IMR-90 (cell line): ENCODE results near the gene DOCK9. TPM values are rescaled to one million over a fixed set of nuclear protein-coding genes. Genes with fewer than 3 reads are reported as not detected.

Experiments
- ATAC-seq: fragments of 200-7000 bp; cut with Tn5 transposase; 2 replicates; pipeline ENCODE4 v1.9.1; 2020; ENCODE audit warnings: low read depth, mild to moderate bottlenecking, moderate library complexity
- BruUV-seq: library from RNA; stranded (reverse); fragments of 400-500 nt; replicated peaks from 2 replicates; lab custom pipeline; 2021; lab: Mats Ljungman, UMichigan
- CTCF ChIA-PET: fragments of 300-600 bp; formaldehyde crosslinking; extraction: SDS; loops from one replicate; lab custom pipeline; 2021; ENCODE audit warnings: antibody characterized with exemption; lab: Yijun Ruan, JAX
- POLR2A ChIA-PET: fragments of 300-600 bp; sonication (Branson Sonifier 250); formaldehyde crosslinking; loops from one replicate; lab custom pipeline; 2022; ENCODE audit warnings: antibody characterized with exemption; ENCODE audit not compliant: unreplicated experiment; lab: Charles Lee
- DNase-seq: peaks from one replicate; pipeline ENCODE4 v3.0.0; 2013
- H2AFZ ChIP-seq: replicated peaks from 2 replicates; pipeline ENCODE3; 2013; ENCODE audit warnings: low read length, mild to moderate bottlenecking; ENCODE audit not compliant: poor library complexity
- H2AK5ac ChIP-seq: 2 replicates; pipeline ENCODE4 v1.6.1; 2013; ENCODE audit warnings: low read depth, low read length, inconsistent platforms
- H2AK9ac ChIP-seq: replicated peaks from 2 replicates; pipeline ENCODE3; 2013; ENCODE audit warnings: mild to moderate bottlenecking, low read depth, low read length, moderate library complexity; ENCODE audit not compliant: poor library complexity
- H2BK120ac ChIP-seq: 2 replicates; pipeline ENCODE4 v1.6.1; 2013; ENCODE audit warnings: low read depth, low read length, inconsistent platforms
- H2BK15ac ChIP-seq: 3 replicates; pipeline ENCODE4 v1.6.1; 2013; ENCODE audit warnings: low read depth, low read length, inconsistent platforms
- H2BK20ac ChIP-seq: 2 replicates; pipeline ENCODE4 v1.6.1; 2013; ENCODE audit warnings: low read depth, mild to moderate bottlenecking, inconsistent platforms, low read length, moderate library complexity
- H2BK5ac ChIP-seq: 2 replicates; pipeline ENCODE4 v1.6.1; 2013; ENCODE audit warnings: mild to moderate bottlenecking, low read depth, low read length, inconsistent platforms; ENCODE audit not compliant: poor library complexity, severe bottlenecking
- H3K14ac ChIP-seq: replicated peaks from 2 replicates; pipeline ENCODE4 v1.6.1; 2013; ENCODE audit warnings: low read depth, low read length, inconsistent platforms
- H3K18ac ChIP-seq: 2 replicates; pipeline ENCODE4 v1.6.1; 2013; ENCODE audit warnings: low read depth, low read length, control low read depth
- H3K23ac ChIP-seq: 2 replicates; pipeline ENCODE4 v1.6.1; 2013; ENCODE audit warnings: low read depth, low read length, inconsistent platforms
- H3K27ac ChIP-seq: 2 replicates; pipeline ENCODE4 v1.5.1; 2013; ENCODE audit warnings: mild to moderate bottlenecking, control low read depth, low read length; ENCODE audit not compliant: insufficient read depth
- H3K27me3 ChIP-seq: 2 replicates; pipeline ENCODE4 v1.6.1; 2013; ENCODE audit warnings: low read length; ENCODE audit not compliant: control insufficient read depth, insufficient read depth
- H3K36me3 ChIP-seq: 2 replicates; pipeline ENCODE4 v1.6.1; 2013; ENCODE audit warnings: low read length, mixed read lengths; ENCODE audit not compliant: control insufficient read depth, insufficient read depth
- H3K4ac ChIP-seq: 2 replicates; pipeline ENCODE4 v1.6.1; 2013; ENCODE audit warnings: low read depth, low read length, inconsistent platforms
- H3K4me1 ChIP-seq: 2 replicates; pipeline ENCODE4 v1.6.1; 2013; ENCODE audit warnings: low read length, mixed read lengths; ENCODE audit not compliant: control insufficient read depth, insufficient read depth
- H3K4me2 ChIP-seq: 2 replicates; pipeline ENCODE4 v1.6.1; 2013; ENCODE audit warnings: low read depth, mild to moderate bottlenecking, control low read depth, low read length, moderate library complexity
- H3K4me3 ChIP-seq: 2 replicates; pipeline ENCODE4 v1.5.1; 2013; ENCODE audit warnings: low read depth, mild to moderate bottlenecking, control low read depth, low read length, moderate library complexity; ENCODE audit not compliant: insufficient read depth
- H3K56ac ChIP-seq: 2 replicates; pipeline ENCODE4 v1.6.1; 2013; ENCODE audit warnings: low read length, inconsistent platforms; ENCODE audit not compliant: insufficient read depth; ENCODE audit errors: extremely low read depth
- H3K79me1 ChIP-seq, 2 experiments: 2 replicates each; pipeline ENCODE4 v1.6.1; 2013; ENCODE audit warnings: low read length in 2 of 2, inconsistent platforms in 1 of 2, low read depth in 1 of 2
- H3K9ac ChIP-seq: 2 replicates; pipeline ENCODE4 v1.6.1; 2013; ENCODE audit warnings: low read depth, low read length, control low read depth
- H3K9me1 ChIP-seq: 2 replicates; pipeline ENCODE4 v1.6.1; 2013; ENCODE audit warnings: low read length, inconsistent platforms; ENCODE audit not compliant: insufficient read depth
- H3K9me3 ChIP-seq: 2 replicates; pipeline ENCODE4 v1.6.1; 2013; ENCODE audit warnings: low read length; ENCODE audit not compliant: control insufficient read depth, insufficient read depth
- H4K20me1 ChIP-seq: 2 replicates; pipeline ENCODE4 v1.6.1; 2013; ENCODE audit warnings: low read length, inconsistent platforms; ENCODE audit not compliant: insufficient read depth
- H4K5ac ChIP-seq: 2 replicates; pipeline ENCODE4 v1.6.1; 2013; ENCODE audit warnings: mild to moderate bottlenecking, low read depth, low read length, control low read depth
- H4K8ac ChIP-seq, 2 experiments: 2 replicates each; pipeline ENCODE4 v1.6.1; 2013; ENCODE audit warnings: low read depth in 2 of 2, low read length in 2 of 2, control low read depth in 1 of 2, inconsistent platforms in 1 of 2
- H4K91ac ChIP-seq: 2 replicates; pipeline ENCODE4 v1.6.1; 2013; ENCODE audit warnings: low read depth, low read length, inconsistent platforms; ENCODE audit not compliant: insufficient read depth
- BHLHE40 ChIP-seq: fragments of 150-350 bp; IDR thresholded peaks from 2 replicates; pipeline ENCODE4 v1.6.1; 2016; ENCODE audit warnings: mild to moderate bottlenecking, low read depth, low read length
- CHD1 ChIP-seq: IDR thresholded peaks from 2 replicates; pipeline ENCODE4 v1.6.1; 2012; ENCODE audit warnings: low read depth, low read length, improper control_type of control experiment
- MAFK ChIP-seq: IDR thresholded peaks from 2 replicates; pipeline ENCODE4 v1.6.1; 2012; ENCODE audit warnings: low read depth, low read length, improper control_type of control experiment
- MAZ ChIP-seq: IDR thresholded peaks from 2 replicates; pipeline ENCODE4 v1.6.1; 2012; ENCODE audit warnings: low read depth, mild to moderate bottlenecking, low read length, improper control_type of control experiment, moderate library complexity, borderline replicate concordance
- MXI1 ChIP-seq: IDR thresholded peaks from 2 replicates; pipeline ENCODE4 v1.6.1; 2012; ENCODE audit warnings: low read depth, mild to moderate bottlenecking, low read length, moderate library complexity, borderline replicate concordance
- NFE2L2 ChIP-seq: fragments of 150-350 bp; IDR thresholded peaks from 2 replicates; pipeline ENCODE4 v1.6.1; 2016; ENCODE audit warnings: low read depth, mild to moderate bottlenecking, low read length
- POLR2A ChIP-seq: IDR thresholded peaks from 2 replicates; pipeline ENCODE4 v1.6.1; 2012; ENCODE audit warnings: mild to moderate bottlenecking, low read depth, low read length
- RAD21 ChIP-seq: IDR thresholded peaks from 2 replicates; pipeline ENCODE4 v1.6.1; 2012; ENCODE audit warnings: low read length, improper control_type of control experiment
- RFX5 ChIP-seq: IDR thresholded peaks from 2 replicates; pipeline ENCODE4 v1.8.0; 2012; ENCODE audit warnings: low read depth, mild to moderate bottlenecking, low read length, moderate library complexity
- SMC3 ChIP-seq: fragments of 150-350 bp; IDR thresholded peaks from 2 replicates; pipeline ENCODE4 v1.6.1; 2016; ENCODE audit warnings: low read depth, mild to moderate bottlenecking, antibody characterized with exemption, low read length, moderate library complexity
- WGBS, 2 experiments: methylation state at CpG; one replicate each; pipeline versions ENCODE4 v1.1.5 to v1.1.7; 2013; ENCODE audit warnings: missing lambda C conversion rate in 2 of 2; ENCODE audit not compliant: insufficient read length in 1 of 2; ENCODE audit errors: extremely low coverage in 2 of 2; 5-methylcytosine and 5-hydroxymethylcytosine counted together
- dilution Hi-C: fragments of 300-500 bp; cut with HindIII; formaldehyde crosslinking; loops from one replicate; pipeline ENCODE4 v1.14.3; 2018; ENCODE audit warnings: low sequenced_read_pairs; ENCODE audit not compliant: unreplicated experiment
- in situ Hi-C: fragments of 300-500 bp; cut with MboI; formaldehyde crosslinking; loops from 3 replicates; pipeline ENCODE4 v1.14.3; 2019; ENCODE audit warnings: low sequenced_read_pairs, inconsistent platforms, mixed read lengths
- intact Hi-C: fragments of 100-400 bp; cut with micrococcal nuclease; formaldehyde crosslinking; loops from 2 replicates; pipeline ENCODE4 v1.10.0; 2022
- polyA plus RNA-seq, 3 experiments: library from polyadenylated mRNA; depleted of rRNA; stranded (reverse); fragments of >200 nt; gene quantifications; 2 replicates each; pipeline ENCODE4 v1.2.3, GENCODE V29; 2012; ENCODE audit warnings: low replicate concordance in 1 of 3
- total RNA-seq: library from RNA; depleted of rRNA; stranded (reverse); fragments of >200 nt; gene quantifications from 2 replicates; pipeline ENCODE4 v1.2.3, GENCODE V29; 2012
- TF ChIP-seq, protein P1 (sequence below): fragments of 150-350 bp; IDR thresholded peaks from 2 replicates; pipeline ENCODE4 v1.6.1; 2016; ENCODE audit warnings: low read depth, mild to moderate bottlenecking, low read length, moderate library complexity, borderline replicate concordance

The DOCK9 gene
- total and polyA plus RNA-seq, 2 of the 4 experiments (the other 2 are of a cell fraction) = 4.8 to 7.2 TPM

DNA sequence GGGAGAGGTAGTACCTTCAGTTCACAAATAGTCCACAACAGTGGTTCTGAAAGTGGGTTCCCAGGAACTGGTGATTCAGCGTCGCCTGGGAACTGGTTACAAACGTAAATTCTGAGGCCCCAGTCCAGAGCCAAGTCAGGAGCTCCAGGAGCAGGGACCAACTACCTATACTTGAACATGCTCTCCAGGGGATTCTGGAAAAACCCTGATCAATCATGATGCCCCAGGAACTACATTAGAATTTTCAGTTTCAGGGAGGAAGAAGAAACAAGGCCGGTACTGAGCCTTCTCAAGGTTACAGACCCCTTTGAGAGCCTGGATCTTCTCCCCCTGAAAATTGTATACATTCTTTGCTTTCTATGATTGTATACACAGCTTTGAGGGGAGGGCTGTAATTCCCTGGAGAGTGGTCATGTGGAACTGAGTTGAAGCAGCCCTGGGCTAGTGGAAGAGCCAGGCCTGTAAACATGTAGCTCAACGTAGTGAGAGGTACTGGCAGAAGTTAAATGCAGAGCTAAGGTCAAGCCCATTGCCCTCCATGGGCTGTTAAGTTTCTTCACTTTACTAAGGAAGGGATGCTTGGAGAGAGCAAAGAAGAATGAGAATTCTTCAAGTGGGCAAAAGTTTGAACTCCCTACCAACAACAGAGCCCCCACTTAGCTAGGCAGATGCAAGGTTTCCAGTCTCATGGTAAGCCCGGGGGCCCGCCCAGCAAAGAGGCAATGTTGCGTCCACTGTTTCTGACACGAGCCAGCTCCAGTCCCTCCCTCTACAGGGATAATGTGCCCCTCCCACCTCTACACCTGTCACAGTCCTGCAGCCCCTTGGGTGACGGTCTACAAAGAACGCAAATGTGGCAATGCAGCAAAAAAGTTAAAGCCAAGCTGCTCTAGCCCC, 17.0 kb downstream of the DOCK9 start:
- H3K23ac ChIP-seq = peak overlapping the region; percentile 33; the same call in 1 of the 2 replicates
- no peak overlapping the region for H2AK9ac ChIP-seq
- no peaks in the 10 kb centered on the region for H4K20me1 ChIP-seq
- no TSS peak for BruUV-seq
- no peak overlapping the region for H2AK5ac ChIP-seq
- H3K79me1 ChIP-seq = peaks cover 0 to 19% of the 10 kb centered on the region in 2 experiments; a peak in 1 of 4 replicates
- H2BK15ac ChIP-seq = no peak overlapping the region
- no peak overlapping the region for H3K4me2 ChIP-seq
- no peak overlapping the region for H3K9ac ChIP-seq
- H4K8ac ChIP-seq = no peak overlapping the region
- no peak overlapping the region for H3K27ac ChIP-seq
- H3K36me3 ChIP-seq = no peaks in the 10 kb centered on the region
- POLR2A ChIA-PET = no interaction called here
- no peak overlapping the region for H3K56ac ChIP-seq
- intact Hi-C loops = no loop called here
- no peaks in the 10 kb centered on the region; the same call in 1 of the 2 replicates for H3K9me1 ChIP-seq
- H3K18ac ChIP-seq = no peak overlapping the region
- H3K27me3 ChIP-seq = no peaks in the 10 kb centered on the region; the same call in 1 of the 2 replicates
- H4K91ac ChIP-seq = no peak overlapping the region
- TF ChIP-seq BHLHE40 (no peak), MXI1 (no peak), CHD1 (no peak), SMC3 (no peak), RFX5 (no peak), NFE2L2 (no peak), MAFK (no peak), POLR2A (no peak), RAD21 (no peak), MAZ (no peak)
- TF ChIP-seq, protein P1, sequence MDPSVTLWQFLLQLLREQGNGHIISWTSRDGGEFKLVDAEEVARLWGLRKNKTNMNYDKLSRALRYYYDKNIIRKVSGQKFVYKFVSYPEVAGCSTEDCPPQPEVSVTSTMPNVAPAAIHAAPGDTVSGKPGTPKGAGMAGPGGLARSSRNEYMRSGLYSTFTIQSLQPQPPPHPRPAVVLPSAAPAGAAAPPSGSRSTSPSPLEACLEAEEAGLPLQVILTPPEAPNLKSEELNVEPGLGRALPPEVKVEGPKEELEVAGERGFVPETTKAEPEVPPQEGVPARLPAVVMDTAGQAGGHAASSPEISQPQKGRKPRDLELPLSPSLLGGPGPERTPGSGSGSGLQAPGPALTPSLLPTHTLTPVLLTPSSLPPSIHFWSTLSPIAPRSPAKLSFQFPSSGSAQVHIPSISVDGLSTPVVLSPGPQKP = no peak
- no peak overlapping the region for H4K5ac ChIP-seq
- ATAC-seq = peak; percentile 59
- H2BK20ac ChIP-seq = no peak overlapping the region
- in situ Hi-C loops = no loop called here
- H3K4ac ChIP-seq = no peak overlapping the region
- no peak overlapping the region for H2BK120ac ChIP-seq
- dilution Hi-C loops = no loop called here
- CTCF ChIA-PET = interaction anchor here (0.6 to 1.1 kb wide), 2 partner anchors 12 to 120 kb away, joined by 3 read pairs; no protein-coding TSS in a partner anchor
- H2BK5ac ChIP-seq = no peak overlapping the region
- H3K9me3 ChIP-seq = no peaks in the 10 kb centered on the region
- no peak for DNase-seq
- peak overlapping the region; percentile 51; the same call in 1 of the 2 replicates for H3K14ac ChIP-seq
- H2AFZ ChIP-seq = no peak overlapping the region
- 100% methylated on average over 3 of the region's 11 CpGs; no CpG with 5 or more reads in 1 of the 2 experiments for WGBS, 2 experiments
- H3K4me3 ChIP-seq = no peak overlapping the region
- H3K4me1 ChIP-seq = no peaks in the 10 kb centered on the region
